DND-41 (cell line): ENCODE measurements around the gene CCDC6.

Source experiments
- ATAC-seq: fragments of 200-7000 bp; cut with Tn5 transposase; 3 replicates; pipeline ENCODE4 v1.9.1; 2021; ENCODE audit warnings: low read depth; ENCODE audit not compliant: insufficient read depth
- DNase-seq: peaks from one replicate; pipeline ENCODE4 v3.0.0-alpha.2; 2020
- H2AFZ ChIP-seq: 2 replicates; pipeline ENCODE4 v1.6.0; 2012; ENCODE audit warnings: low read depth, low read length
- H3K27ac ChIP-seq: 2 replicates; pipeline ENCODE4 v1.5.1; 2012; ENCODE audit warnings: low read length, inconsistent platforms
- H3K27me3 ChIP-seq: fragments of 200-600 bp; sonication (generic); 2 replicates; pipeline ENCODE4 v1.6.0; 2012; ENCODE audit warnings: low read length, mild to moderate bottlenecking, inconsistent platforms; ENCODE audit not compliant: insufficient read depth, poor library complexity
- H3K36me3 ChIP-seq: 2 replicates; pipeline ENCODE4 v1.5.1; 2012; ENCODE audit warnings: low read length, inconsistent platforms; ENCODE audit not compliant: insufficient read depth
- H3K4me1 ChIP-seq: 2 replicates; pipeline ENCODE4 v1.5.1; 2012; ENCODE audit warnings: mild to moderate bottlenecking, low read length; ENCODE audit not compliant: insufficient read depth
- H3K4me2 ChIP-seq: 2 replicates; pipeline ENCODE4 v1.6.0; 2012; ENCODE audit warnings: mild to moderate bottlenecking, moderate library complexity, low read length, inconsistent platforms; ENCODE audit not compliant: insufficient read depth
- H3K4me3 ChIP-seq, 2 experiments: fragments of 200-600 bp in 1 of 2; shearing (Covaris generic) in 1 of 2; 2 replicates each; pipeline ENCODE4 v1.5.1; 2012 to 2016; ENCODE audit warnings: inconsistent platforms in 2 of 2, low read length in 2 of 2, mild to moderate bottlenecking in 2 of 2, low read depth in 1 of 2, moderate library complexity in 1 of 2
- H3K79me2 ChIP-seq: 2 replicates; pipeline ENCODE4 v1.6.0; 2012; ENCODE audit warnings: low read length, inconsistent platforms; ENCODE audit not compliant: insufficient read depth
- H3K9ac ChIP-seq: 2 replicates; pipeline ENCODE4 v1.6.0; 2012; ENCODE audit warnings: low read depth, mild to moderate bottlenecking, inconsistent platforms, low read length, moderate library complexity
- H3K9me3 ChIP-seq: 2 replicates; pipeline ENCODE4 v1.5.1; 2012; ENCODE audit warnings: low read length, moderate library complexity, mild to moderate bottlenecking, inconsistent platforms; ENCODE audit not compliant: insufficient read depth, severe bottlenecking
- H4K20me1 ChIP-seq: 2 replicates; pipeline ENCODE4 v1.6.0; 2012; ENCODE audit warnings: low read length; ENCODE audit not compliant: insufficient read depth
- EZH2 ChIP-seq: IDR thresholded peaks from 3 replicates; pipeline ENCODE4 v1.6.1; 2012; ENCODE audit warnings: borderline replicate concordance, low read depth, mild to moderate bottlenecking, moderate library complexity, low read length, inconsistent platforms; ENCODE audit not compliant: severe bottlenecking
- TF ChIP-seq, protein P1 (sequence below): IDR thresholded peaks from 2 replicates; pipeline ENCODE4 v1.5.1; 2012; ENCODE audit warnings: borderline replicate concordance, low read length, moderate library complexity, mild to moderate bottlenecking; ENCODE audit not compliant: poor library complexity, severe bottlenecking; ENCODE audit errors: extremely low read depth

CCDC6 gene

DNA sequence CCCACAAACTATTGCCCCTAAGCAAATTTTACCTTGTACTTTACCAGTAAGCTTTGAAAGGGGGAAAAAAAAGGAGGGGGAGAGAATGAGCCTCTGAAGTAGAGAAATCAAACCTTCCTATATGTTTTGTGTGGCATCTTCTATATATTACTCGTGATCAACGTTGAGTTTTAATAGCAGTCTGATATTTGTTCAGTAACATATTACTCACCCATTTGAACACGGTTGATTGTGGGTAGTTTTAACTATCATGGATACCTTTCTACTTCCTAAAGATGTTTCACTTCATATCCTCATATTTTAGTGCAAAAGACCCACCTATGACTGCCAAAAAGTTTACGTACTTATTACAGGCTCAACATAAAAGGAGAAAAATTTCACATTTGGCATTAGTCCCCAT, 54.5 kb downstream of the CCDC6 start:
- Histone ChIP-seq H3K4me2 (no peak overlapping the region), H3K79me2 (peaks cover 36% of the 10 kb centered on the region), H3K36me3 (peaks cover 35% of the 10 kb centered on the region), H3K9me3 (no peaks in the 10 kb centered on the region), H4K20me1 (peaks cover 20% of the 10 kb centered on the region; the same call in 1 of the 2 replicates), H3K27ac (no peak overlapping the region), H3K4me3 (no peak overlapping the region), H3K4me1 (no peaks in the 10 kb centered on the region), H3K27me3 (no peaks in the 10 kb centered on the region), H3K9ac (no peak overlapping the region), H2AFZ (no peak overlapping the region)
- TF ChIP-seq EZH2 = no peak
- TF ChIP-seq, protein P1, sequence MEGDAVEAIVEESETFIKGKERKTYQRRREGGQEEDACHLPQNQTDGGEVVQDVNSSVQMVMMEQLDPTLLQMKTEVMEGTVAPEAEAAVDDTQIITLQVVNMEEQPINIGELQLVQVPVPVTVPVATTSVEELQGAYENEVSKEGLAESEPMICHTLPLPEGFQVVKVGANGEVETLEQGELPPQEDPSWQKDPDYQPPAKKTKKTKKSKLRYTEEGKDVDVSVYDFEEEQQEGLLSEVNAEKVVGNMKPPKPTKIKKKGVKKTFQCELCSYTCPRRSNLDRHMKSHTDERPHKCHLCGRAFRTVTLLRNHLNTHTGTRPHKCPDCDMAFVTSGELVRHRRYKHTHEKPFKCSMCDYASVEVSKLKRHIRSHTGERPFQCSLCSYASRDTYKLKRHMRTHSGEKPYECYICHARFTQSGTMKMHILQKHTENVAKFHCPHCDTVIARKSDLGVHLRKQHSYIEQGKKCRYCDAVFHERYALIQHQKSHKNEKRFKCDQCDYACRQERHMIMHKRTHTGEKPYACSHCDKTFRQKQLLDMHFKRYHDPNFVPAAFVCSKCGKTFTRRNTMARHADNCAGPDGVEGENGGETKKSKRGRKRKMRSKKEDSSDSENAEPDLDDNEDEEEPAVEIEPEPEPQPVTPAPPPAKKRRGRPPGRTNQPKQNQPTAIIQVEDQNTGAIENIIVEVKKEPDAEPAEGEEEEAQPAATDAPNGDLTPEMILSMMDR = no peak
- DNase-seq (no peak), ATAC-seq (no peak)

DNA sequence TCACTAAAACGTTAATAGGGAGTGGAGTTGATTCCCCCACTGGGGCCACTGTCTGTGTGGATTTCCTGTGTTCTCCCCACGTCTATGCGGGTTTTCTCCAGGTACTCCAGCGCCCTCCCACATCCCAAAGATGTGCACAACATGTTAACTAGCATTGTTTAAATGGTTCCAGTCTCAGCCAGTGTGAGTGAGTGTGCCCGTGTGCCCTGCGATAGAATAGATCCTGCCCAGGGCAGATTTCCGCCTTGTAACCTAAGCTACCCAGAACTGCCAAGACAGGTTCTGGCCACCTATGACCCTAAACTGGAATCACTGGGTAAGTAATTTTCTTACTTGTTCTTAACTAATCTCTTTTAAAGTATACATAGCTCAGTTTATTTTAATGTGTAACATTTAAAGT, 58.5 kb downstream of the CCDC6 start:
- Histone ChIP-seq H3K27me3 (no peaks in the 10 kb centered on the region), H3K79me2 (peaks cover 4% of the 10 kb centered on the region; the same call in 1 of the 2 replicates), H3K9ac (no peak overlapping the region), H3K4me2 (no peak overlapping the region), H3K4me3 (no peak overlapping the region), H3K27ac (no peak overlapping the region), H3K9me3 (no peaks in the 10 kb centered on the region), H2AFZ (no peak overlapping the region), H3K4me1 (peaks cover 8% of the 10 kb centered on the region; the same call in 1 of the 2 replicates), H4K20me1 (0 out of 2 replicates have a peak, but pooled peaks cover 3% of the 10 kb centered on the region), H3K36me3 (peaks cover 44% of the 10 kb centered on the region)
- ATAC-seq = no peak
- DNase-seq = no peak
- no peak for TF ChIP-seq EZH2
- TF ChIP-seq, protein P1 = no peak

DNA sequence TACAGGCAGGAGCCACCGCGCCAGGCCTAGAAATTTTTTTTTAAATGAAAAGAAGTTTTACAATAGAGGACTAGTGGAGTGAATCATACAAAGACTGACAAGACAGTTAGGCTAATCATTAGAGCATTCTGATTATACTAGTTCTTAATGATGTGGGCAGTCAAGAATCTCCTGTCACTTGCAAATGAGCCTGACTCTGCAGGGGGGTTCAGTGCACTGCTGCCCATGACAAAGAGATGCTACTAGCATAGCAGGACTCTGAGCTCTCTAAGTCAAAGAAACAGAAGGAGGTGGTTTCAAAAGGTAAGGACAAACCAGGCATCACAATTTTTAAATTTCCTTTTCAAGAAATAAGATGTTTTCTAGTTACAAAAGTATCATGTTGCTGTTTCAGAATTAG, 59.0 kb downstream of the CCDC6 start:
- Histone ChIP-seq H4K20me1 (0 out of 2 replicates have a peak, but pooled peaks cover 3% of the 10 kb centered on the region), H3K9ac (no peak overlapping the region), H3K4me2 (no peak overlapping the region), H3K4me1 (peaks cover 8% of the 10 kb centered on the region; the same call in 1 of the 2 replicates), H3K36me3 (peaks cover 44% of the 10 kb centered on the region), H3K79me2 (peaks cover 2% of the 10 kb centered on the region; the same call in 1 of the 2 replicates), H3K27me3 (no peaks in the 10 kb centered on the region), H3K27ac (no peak overlapping the region), H3K9me3 (no peaks in the 10 kb centered on the region), H2AFZ (no peak overlapping the region), H3K4me3 (no peak overlapping the region)
- ATAC-seq (no peak), DNase-seq (no peak)
- TF ChIP-seq, protein P1 = no peak
- TF ChIP-seq EZH2 = no peak
